GM18511 (cell line): ENCODE data around the gene SDHAF2.
"Not testable (repeated sequence)": the region's sequence is repeated elsewhere in the genome, so short reads cannot be mapped to it uniquely, and the experiment has no call there.

Experiments used
- ATAC-seq: cut with Tn5 transposase; IDR thresholded peaks from one replicate; pipeline ENCODE4 v1.9.1; 2021; ENCODE audit warnings: mild to moderate bottlenecking, moderate library complexity; ENCODE audit not compliant: unreplicated experiment

Gene SDHAF2

GRCh38 chr11:61429691-61430582 lies at the start of gene SDHAF2, which contains the start of gene CPSF7:
SDHAF2 (plus strand) TSS chr11:61430124; CDS start chr11:61430147, 23 bp downstream.
CPSF7 (minus strand) TSS chr11:61429975; CDS start chr11:61429235, 740 bp downstream.
- peak; percentile 83 for ATAC-seq

- ATAC-seq: no peak
Measured at GRCh38 chr11:61380884-61381283, 49.0 kb upstream of the SDHAF2 start.

- not testable (repeated sequence) for ATAC-seq
Measured at GRCh38 chr11:61383859-61384258, 46.1 kb upstream of the SDHAF2 start.

DNA sequence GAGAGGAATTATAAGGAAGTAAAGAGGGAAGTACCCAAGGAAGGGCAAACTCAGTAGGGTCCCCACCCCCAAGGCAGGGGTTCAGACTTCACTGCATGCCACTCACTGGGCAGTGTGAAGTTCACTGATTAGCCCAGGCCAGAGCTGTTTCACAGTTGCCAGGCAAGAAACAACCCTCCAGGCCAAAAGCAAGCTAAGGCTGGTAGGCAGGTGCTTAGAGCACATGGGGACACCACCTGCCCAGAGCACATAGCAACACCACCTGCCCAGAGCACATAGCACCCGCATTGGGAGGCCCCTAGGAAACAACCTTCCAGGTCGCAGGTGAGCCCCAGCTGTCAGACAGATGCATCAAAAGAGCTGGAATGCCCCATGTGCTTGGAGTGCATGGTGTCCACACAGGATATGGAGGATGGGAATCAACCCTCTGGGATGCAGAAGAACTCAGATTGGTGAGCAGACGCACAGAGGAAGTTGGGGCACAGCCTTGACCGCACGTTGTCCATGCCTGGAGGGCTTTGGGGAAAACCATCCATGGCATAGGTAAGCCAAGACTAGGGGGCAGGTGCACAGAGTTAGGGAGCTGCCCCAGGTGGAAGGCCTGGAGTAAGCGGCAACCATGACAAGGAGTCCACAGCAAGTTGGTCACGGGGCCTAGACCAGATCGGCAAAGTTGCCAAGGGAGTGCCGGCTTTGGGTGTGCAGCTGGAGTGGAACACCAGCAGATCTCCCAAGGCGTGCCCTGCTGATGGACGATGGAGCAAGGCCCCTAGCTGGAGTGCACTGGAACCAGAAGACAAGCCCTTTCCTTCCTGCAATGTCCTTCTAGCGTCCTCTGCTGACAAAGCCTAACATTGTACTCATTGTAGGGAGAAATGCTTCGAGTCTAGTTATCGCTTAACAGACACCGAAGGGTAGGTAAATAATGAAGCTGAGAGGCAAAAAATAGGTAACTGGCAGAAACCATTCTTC lies 45.4 kb upstream of the SDHAF2 start:
- no peak for ATAC-seq

DNA sequence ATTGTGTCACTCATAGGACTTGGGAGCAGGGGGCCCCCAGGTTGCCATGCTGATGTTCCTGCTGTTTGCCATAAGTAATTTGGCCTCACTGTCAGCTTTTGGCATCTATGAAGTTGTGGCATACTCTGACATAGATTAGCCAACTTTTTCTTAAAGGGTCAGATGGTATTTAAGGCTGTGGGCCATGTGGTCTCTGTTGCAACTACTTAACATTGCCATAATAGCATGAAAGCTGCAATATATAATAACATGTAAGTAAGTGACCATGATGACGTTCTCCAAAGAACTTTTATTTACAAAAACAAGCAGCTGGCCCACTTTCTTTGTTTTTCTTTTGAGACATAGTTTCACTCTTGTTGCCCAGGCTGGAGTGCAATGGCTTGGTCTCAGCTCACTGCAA lies 39.8 kb upstream of the SDHAF2 start:
- ATAC-seq: no peak

DNA sequence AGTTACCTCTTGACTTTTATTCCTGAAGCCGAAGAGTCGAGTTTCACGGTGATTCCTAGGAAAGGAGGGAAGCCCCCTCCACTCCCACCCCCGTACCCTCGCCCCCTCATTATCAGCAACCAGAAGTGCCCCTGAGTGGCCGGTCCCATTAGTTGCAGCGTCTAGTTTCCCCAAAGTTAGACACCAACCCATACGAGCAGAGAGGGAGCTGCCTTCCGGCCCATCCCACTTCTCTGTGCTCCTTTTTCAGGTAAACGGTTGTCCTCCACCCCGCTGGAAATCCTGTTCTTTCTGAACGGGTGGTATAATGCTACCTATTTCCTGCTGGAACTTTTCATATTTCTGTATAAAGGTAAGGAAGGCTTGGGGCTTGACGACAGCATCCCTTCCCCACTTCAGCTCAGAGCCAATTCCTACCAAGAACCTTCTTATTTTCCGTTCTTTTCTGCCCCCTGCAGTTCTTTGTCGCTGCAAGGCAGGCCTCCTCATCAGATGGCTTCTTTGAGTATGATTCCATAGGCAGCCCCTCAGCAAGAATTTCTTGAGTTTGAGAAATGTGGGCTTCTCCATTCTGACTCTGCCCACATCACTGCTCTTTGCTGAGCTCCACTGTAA lies 36.8 kb upstream of the SDHAF2 start:
- no peak for ATAC-seq

DNA sequence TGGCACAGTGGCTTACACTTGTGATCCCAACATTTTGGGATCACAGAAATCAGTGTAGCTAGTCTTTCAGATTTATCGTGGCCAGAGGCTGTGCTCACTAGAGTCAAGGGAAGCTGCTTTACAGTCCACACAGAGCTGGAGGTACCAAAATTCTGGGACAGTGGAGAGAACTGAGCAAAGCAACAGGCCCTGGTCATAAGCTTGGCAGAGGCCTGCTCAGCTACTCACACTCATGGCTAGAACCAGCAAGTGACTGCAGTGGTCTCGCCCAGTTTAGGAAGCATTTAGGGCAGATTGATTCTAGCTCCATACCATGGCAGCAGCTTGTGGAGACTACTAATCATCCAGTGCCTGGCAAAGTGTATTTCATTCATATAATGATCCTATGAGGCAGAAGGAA lies 28.8 kb upstream of the SDHAF2 start:
- ATAC-seq: no peak

GRCh38 chr11:61401573-61401972 lies 28.4 kb upstream of the SDHAF2 start:
- ATAC-seq: no peak

GRCh38 chr11:61403658-61404057 lies 26.3 kb upstream of the SDHAF2 start:
- ATAC-seq: no peak

- no peak for ATAC-seq
Measured at GRCh38 chr11:61404103-61404502, 25.8 kb upstream of the SDHAF2 start.

GRCh38 chr11:61404641-61405040 lies 25.3 kb upstream of the SDHAF2 start:
- no peak for ATAC-seq

- no peak for ATAC-seq
Measured at GRCh38 chr11:61406067-61406466, 23.9 kb upstream of the SDHAF2 start.

DNA sequence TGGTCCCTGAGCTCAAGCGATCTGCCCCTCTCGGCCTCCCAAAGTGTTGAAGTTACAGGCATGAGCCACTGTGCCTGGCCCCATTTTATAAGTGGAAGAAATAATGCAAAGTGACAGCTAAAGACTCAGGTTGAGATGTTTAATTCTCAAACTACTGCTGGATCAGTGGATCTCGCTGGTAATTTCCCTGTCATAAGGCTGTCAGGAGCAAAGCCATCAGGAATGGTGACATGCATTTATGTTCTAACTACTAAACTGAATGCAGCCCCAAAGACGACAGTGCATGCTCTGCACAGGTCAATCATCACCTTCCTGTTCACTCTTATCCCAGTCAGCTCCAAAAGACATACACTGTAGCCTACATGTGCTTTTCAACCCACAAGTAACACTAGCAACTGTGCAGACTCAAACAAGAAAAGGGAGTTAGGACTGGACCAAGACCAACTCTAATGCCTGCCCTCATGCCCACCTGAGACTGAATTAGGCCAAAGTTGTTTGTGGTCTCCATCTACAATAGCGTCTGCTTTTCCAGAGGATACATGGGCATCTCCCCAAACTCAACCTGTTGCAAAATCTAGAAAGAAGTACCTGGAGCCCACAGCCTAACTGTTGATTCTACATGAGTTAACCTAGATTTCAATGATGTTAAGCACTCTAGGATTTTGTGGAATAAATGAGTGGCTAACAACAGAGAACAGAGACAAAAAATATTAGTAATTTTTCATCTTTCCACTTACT lies 22.8 kb upstream of the SDHAF2 start:
- ATAC-seq: no peak

- no peak for ATAC-seq
Measured at GRCh38 chr11:61411589-61411988, 18.3 kb upstream of the SDHAF2 start.

GRCh38 chr11:61413496-61413895 lies 16.4 kb upstream of the SDHAF2 start:
- ATAC-seq: no peak

- no peak for ATAC-seq
Measured at GRCh38 chr11:61414547-61414946, 15.4 kb upstream of the SDHAF2 start.

DNA sequence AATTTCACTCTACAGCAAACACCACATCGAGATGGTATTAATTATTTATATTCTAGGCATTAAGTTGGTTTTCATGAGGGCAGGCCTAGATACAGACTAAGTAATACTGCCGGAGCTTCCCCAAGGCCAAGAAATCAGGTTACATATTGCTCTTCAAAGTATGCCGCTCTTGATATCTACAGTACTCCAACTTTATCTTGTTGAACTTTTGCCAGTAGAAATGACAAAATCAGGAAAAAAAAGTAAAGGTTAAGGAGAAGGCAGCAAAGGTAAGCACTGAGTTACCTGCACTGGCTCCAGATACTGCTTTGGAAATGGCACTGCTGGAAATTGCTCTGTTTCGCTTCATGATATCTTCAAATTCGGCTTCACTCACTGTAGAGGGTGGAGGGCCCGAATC lies 14.5 kb upstream of the SDHAF2 start:
- ATAC-seq: no peak

DNA sequence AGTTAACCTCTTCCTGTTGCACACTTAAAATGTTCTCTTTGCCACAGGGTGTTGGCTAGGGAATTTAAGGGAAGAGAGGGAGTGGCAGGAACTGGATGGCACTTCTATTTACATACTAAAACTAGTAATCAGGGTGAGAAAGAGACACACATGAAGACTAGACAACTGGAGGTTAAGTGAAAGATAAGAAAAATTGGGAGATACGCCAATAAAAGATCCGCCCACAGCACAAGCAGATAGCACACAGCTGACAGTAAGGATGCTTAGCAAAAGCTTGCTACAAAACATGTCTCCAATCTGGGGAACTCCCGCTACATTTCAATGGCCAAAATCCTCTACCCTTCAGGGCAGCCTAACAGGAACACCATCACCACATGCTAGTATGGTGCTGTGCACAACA lies 13.0 kb upstream of the SDHAF2 start:
- no peak for ATAC-seq

DNA sequence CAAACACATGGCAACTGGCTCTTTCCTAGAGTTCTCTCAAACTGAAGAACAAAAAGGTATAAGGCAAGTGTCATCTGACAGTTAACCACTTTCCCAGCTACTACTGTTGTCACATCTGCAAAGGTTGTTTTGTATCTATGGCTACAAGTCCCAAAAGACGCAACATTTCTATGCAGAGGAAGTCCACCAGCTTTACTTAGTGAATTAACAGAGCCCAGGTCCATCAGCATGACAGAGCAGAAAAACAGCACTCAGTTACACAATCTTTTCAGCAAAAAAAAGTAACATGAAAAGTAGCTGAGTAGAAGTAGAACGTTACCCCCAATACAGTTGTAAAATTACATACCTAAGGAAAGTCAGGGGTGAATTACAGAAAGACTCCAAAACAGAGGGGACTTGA lies 12.3 kb upstream of the SDHAF2 start:
- ATAC-seq: no peak

GRCh38 chr11:61418136-61418535 lies 11.8 kb upstream of the SDHAF2 start:
- no peak for ATAC-seq
